H1 (cell line): Measurements from ENCODE around the gene SCYGR4.

Experiments used
- CHD1 ChIP-seq: IDR thresholded peaks from 2 replicates; pipeline ENCODE4 v1.6.1; 2012; ENCODE audit warnings: low read depth, low read length, improper control_type of control experiment
- CTCF ChIP-seq, 3 experiments: IDR thresholded peaks; 1 replicate in 2 of 3; 2 replicates in 1 of 3; pipeline versions ENCODE4 v1.5.1 to v1.6.1; 2011; ENCODE audit warnings: low read length in 3 of 3, mild to moderate bottlenecking in 3 of 3, inconsistent platforms in 2 of 3, low read depth in 1 of 3, moderate library complexity in 1 of 3; ENCODE audit not compliant: insufficient read depth in 1 of 3; ENCODE audit errors: control extremely low read depth in 1 of 3
- EZH2 ChIP-seq: fragments of 200-600 bp; sonication (generic); IDR thresholded peaks from 2 replicates; pipeline ENCODE4 v1.7.1; 2012; ENCODE audit warnings: low read depth, mild to moderate bottlenecking, moderate library complexity, low read length, inconsistent platforms; ENCODE audit not compliant: severe bottlenecking
- HDAC2 ChIP-seq, 2 experiments: fragments of 300-600 bp in 1 of 2; sonication (generic) in 1 of 2; IDR thresholded peaks; 2 replicates each; pipeline ENCODE4 v1.6.1; 2011 to 2012; ENCODE audit warnings: low read depth in 2 of 2, low read length in 2 of 2, mild to moderate bottlenecking in 2 of 2, moderate library complexity in 2 of 2, borderline replicate concordance in 1 of 2, inconsistent platforms in 1 of 2
- POLR2A ChIP-seq, 2 experiments: IDR thresholded peaks; 1 replicate in 1 of 2; 2 replicates in 1 of 2; pipeline ENCODE4 v1.6.1; 2011; ENCODE audit warnings: low read depth in 2 of 2, low read length in 2 of 2, mild to moderate bottlenecking in 2 of 2; ENCODE audit errors: control extremely low read depth in 1 of 2
- POLR2AphosphoS5 ChIP-seq: IDR thresholded peaks from 2 replicates; pipeline ENCODE4 v1.6.1; 2011; ENCODE audit warnings: low read depth, low read length
- RAD21 ChIP-seq, 2 experiments: IDR thresholded peaks in 1 of 2; conservative IDR thresholded peaks in 1 of 2; 2 replicates each; pipeline ENCODE4 v1.6.1; 2011; ENCODE audit warnings: low read depth in 2 of 2, low read length in 2 of 2, improper control_type of control experiment in 1 of 2, inconsistent platforms in 1 of 2, mild to moderate bottlenecking in 1 of 2, moderate library complexity in 1 of 2
- RNF2 ChIP-seq: fragments of 200-900, 300-1000 bp; sonication (generic); IDR thresholded peaks from 2 replicates; pipeline ENCODE4 v1.7.1; 2016; ENCODE audit warnings: borderline replicate concordance, low read depth, mild to moderate bottlenecking, antibody characterized with exemption, low read length; ENCODE audit not compliant: poor library complexity, severe bottlenecking; ENCODE audit errors: missing control alignments
- TCF12 ChIP-seq: IDR thresholded peaks from 2 replicates; pipeline ENCODE4 v1.6.1; 2011; ENCODE audit warnings: low read depth, mild to moderate bottlenecking, low read length
- TEAD4 ChIP-seq: IDR thresholded peaks from 2 replicates; pipeline ENCODE4 v1.6.1; 2012; ENCODE audit warnings: low read depth, low read length, inconsistent platforms, mixed read lengths

GRCh38 chr2:227661827-227662226 is 44.5 kb downstream of the SCYGR4 start:
- TF ChIP-seq RAD21 (IDR thresholded peaks at IDR 0.05 in 1 of 2, conservative IDR thresholded peaks at IDR 0.05 in 1 of 2; ENCODE audit: low read depth in 2 of 2, low read length in 2 of 2): no peak
- no peak for TF ChIP-seq CTCF (IDR thresholded peaks at IDR 0.05; ENCODE audit: control extremely low read depth in 1 of 3, insufficient read depth in 1 of 3, low read depth in 1 of 3, low read length in 3 of 3)
- TF ChIP-seq RNF2: no peak
- no peak for TF ChIP-seq EZH2
- no peak for TF ChIP-seq TEAD4
- TF ChIP-seq TCF12: no peak
- TF ChIP-seq CHD1: no peak
- TF ChIP-seq HDAC2 (IDR thresholded peaks at IDR 0.05; ENCODE audit: borderline replicate concordance in 1 of 2, low read depth in 2 of 2, low read length in 2 of 2): no peak
- TF ChIP-seq POLR2A (IDR thresholded peaks at IDR 0.05; ENCODE audit: control extremely low read depth in 1 of 2, low read depth in 2 of 2, low read length in 2 of 2): no peak
- no peak for TF ChIP-seq POLR2AphosphoS5
